ENCODE measurements around the gene MACF1.

GRCh38 chr1:39322431-39322830 lies 117.9 kb downstream of the MACF1 start:
- TF ChIP-seq CTCF (IDR thresholded peaks at IDR 0.05; ENCODE audit: low read depth, low read length) (no peak), POLR2A (IDR thresholded peaks at IDR 0.05; ENCODE audit: extremely low read depth, insufficient read length) (no peak), MYC (IDR thresholded peaks at IDR 0.05; ENCODE audit: low read depth, low read length) (no peak)
- TF ChIP-seq, protein P1, sequence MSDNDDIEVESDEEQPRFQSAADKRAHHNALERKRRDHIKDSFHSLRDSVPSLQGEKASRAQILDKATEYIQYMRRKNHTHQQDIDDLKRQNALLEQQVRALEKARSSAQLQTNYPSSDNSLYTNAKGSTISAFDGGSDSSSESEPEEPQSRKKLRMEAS (IDR thresholded peaks at IDR 0.05; ENCODE audit: low read depth, low read length) = no peak

Measured in NB4 (cell line).